Tibial nerve (tissue), 3 donors: Measurements from ENCODE around the gene NR2C2.

Experiments used
- EP300 ChIP-seq, 2 donors: sonication (generic); formaldehyde crosslinking; IDR thresholded peaks; one replicate each; pipeline ENCODE4 v1.6.1; 2017; ENCODE audit warnings: antibody characterized with exemption in 2 of 2, mild to moderate bottlenecking in 1 of 2
- POLR2A ChIP-seq, 2 donors: fragments of 450-650 bp; IDR thresholded peaks; one replicate each; pipeline ENCODE4 v1.6.1; 2017; ENCODE audit warnings: antibody characterized with exemption in 2 of 2, mild to moderate bottlenecking in 2 of 2, moderate library complexity in 2 of 2

DNA sequence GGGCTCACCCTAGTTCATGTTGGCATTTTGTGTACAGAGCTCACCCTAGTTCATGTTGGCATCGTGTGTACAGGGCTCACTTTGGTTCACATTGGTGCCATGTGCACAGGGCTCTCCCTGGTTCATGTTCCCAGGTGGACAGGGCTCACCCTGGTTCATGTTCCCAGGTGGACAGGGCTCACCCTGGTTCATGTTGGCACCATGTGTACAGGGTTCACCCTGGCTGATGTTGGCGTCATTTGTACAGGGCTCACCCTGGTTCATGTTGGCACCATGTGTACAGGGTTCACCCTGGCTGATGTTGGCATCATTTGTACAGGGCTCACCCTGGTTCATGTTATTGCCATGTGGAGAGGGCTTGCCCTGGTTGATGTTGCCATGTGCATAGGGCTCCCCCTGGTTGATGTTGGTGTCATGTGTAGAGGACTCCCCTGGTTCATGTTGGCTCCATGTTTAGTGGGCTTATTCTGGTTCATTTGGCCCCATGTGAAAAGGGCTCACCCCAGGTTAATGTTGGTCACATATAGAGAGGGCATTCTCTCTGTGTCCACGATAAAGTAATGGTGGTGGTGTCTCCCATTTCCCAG lies 31.7 kb upstream of the NR2C2 start:
- TF ChIP-seq EP300 (IDR thresholded peaks at IDR 0.05) (no peak), POLR2A (IDR thresholded peaks at IDR 0.05) (no peak)
